A549 (cell line): ENCODE data around the gene PLCB1. TPM values are rescaled to one million over a fixed set of nuclear protein-coding genes. Genes with fewer than 3 reads are reported as not detected.

Experiments
- ATAC-seq, 2 experiments: fragments of 200-7000 bp in 1 of 2; fragments of >200 bp in 1 of 2; cut with Nextera tagmentation in 1 of 2; cut with Tn5 transposase in 1 of 2; 3 replicates each; pipeline versions ENCODE4 v1.8.0 to v1.9.1; 2018 to 2020; ENCODE audit warnings: mild to moderate bottlenecking in 1 of 2, moderate library complexity in 1 of 2
- CTCF ChIA-PET: fragments of 300-600 bp; sonication (Branson Sonifier 250); formaldehyde crosslinking; extraction: SDS; loops from one replicate; lab custom pipeline; 2021; ENCODE audit warnings: antibody characterized with exemption, inconsistent platforms; lab: Yijun Ruan, JAX
- POLR2A ChIA-PET: fragments of 350-600 bp; formaldehyde crosslinking; extraction: SDS; loops from one replicate; lab custom pipeline; 2021; ENCODE audit warnings: antibody characterized with exemption, inconsistent platforms; lab: Yijun Ruan, JAX
- DNase-seq, 2 experiments: peaks; one replicate each; pipeline versions ENCODE4 v3.0.0 to v3.0.0-alpha.2; 2011 to 2016; ENCODE audit warnings: low read depth in 1 of 2, low spot score in 1 of 2
- FAIRE-seq: peaks from 2 replicates; lab custom pipeline; 2011; peaks lifted over from hg19 to GRCh38; lab: Jason Lieb, UNC
- H3K27ac ChIP-seq, 2 experiments: fragments of >200 bp; sonication (Bioruptor Twin); formaldehyde crosslinking; 3 replicates each; pipeline ENCODE4 v1.5.1; 2016 to 2017
- H3K4me1 ChIP-seq: fragments of >200 bp; sonication (Bioruptor Twin); formaldehyde crosslinking; 3 replicates; pipeline ENCODE4 v1.6.1; 2016
- H3K4me2 ChIP-seq: fragments of >200 bp; sonication (Bioruptor Twin); formaldehyde crosslinking; 3 replicates; pipeline ENCODE4 v1.6.1; 2016
- H3K4me3 ChIP-seq: fragments of >200 bp; sonication (Bioruptor Twin); formaldehyde crosslinking; 3 replicates; pipeline ENCODE4 v1.5.1; 2016
- H3K9me3 ChIP-seq: fragments of >200 bp; sonication (Bioruptor Twin); formaldehyde crosslinking; 3 replicates; pipeline ENCODE4 v1.6.1; 2016
- CBX8 ChIP-seq: fragments of 200-600 bp; sonication (generic); IDR thresholded peaks from 2 replicates; pipeline ENCODE4 v1.6.1; 2016
- CEBPB ChIP-seq, 2 experiments: fragments of >200 bp in 1 of 2; sonication (Bioruptor Twin) in 1 of 2; formaldehyde crosslinking in 1 of 2; IDR thresholded peaks; 2 replicates each; pipeline ENCODE4 v1.6.1; 2012 to 2016
- EHMT2 ChIP-seq: fragments of 200-600 bp; sonication (generic); IDR thresholded peaks from 2 replicates; pipeline ENCODE4 v1.6.1; 2016; ENCODE audit warnings: antibody characterized with exemption, low read depth, mild to moderate bottlenecking, moderate library complexity
- GATA3 ChIP-seq: IDR thresholded peaks from 2 replicates; pipeline ENCODE4 v1.6.1; 2012; ENCODE audit warnings: borderline replicate concordance
- NR3C1 ChIP-seq: fragments of >200 bp; sonication (Bioruptor Twin); formaldehyde crosslinking; IDR thresholded peaks from 3 replicates; pipeline ENCODE4 v1.6.1; 2017
- RAD21 ChIP-seq, 2 experiments: fragments of >200 bp in 1 of 2; sonication (Bioruptor Twin) in 1 of 2; formaldehyde crosslinking in 1 of 2; IDR thresholded peaks in 1 of 2; conservative IDR thresholded peaks in 1 of 2; 2 replicates in 1 of 2; 3 replicates in 1 of 2; pipeline ENCODE4 v1.6.1; 2012 to 2018; ENCODE audit warnings: inconsistent platforms in 1 of 2
- RNF2 ChIP-seq: fragments of 200-600 bp; sonication (generic); IDR thresholded peaks from 2 replicates; pipeline ENCODE4 v1.6.1; 2016; ENCODE audit warnings: low read depth, mild to moderate bottlenecking, antibody characterized with exemption, moderate library complexity, borderline replicate concordance
- ZC3H11A ChIP-seq: fragments of 450-650 bp; IDR thresholded peaks from 2 replicates; pipeline ENCODE4 v1.6.1; 2014; ENCODE audit warnings: antibody characterized with exemption, mild to moderate bottlenecking
- ZFP36 ChIP-seq: fragments of 450-650 bp; IDR thresholded peaks from 2 replicates; pipeline ENCODE4 v1.6.1; 2014; ENCODE audit warnings: borderline replicate concordance; ENCODE audit not compliant: partially characterized antibody
- ZNF302 ChIP-seq: fragments of 250-450 bp; sonication (Bioruptor Pico); IDR thresholded peaks from 2 replicates; pipeline ENCODE4 v1.9.0; 2021; ENCODE audit warnings: inconsistent platforms, mild to moderate bottlenecking, moderate library complexity
- WGBS: methylation state at CpG from one replicate; pipeline ENCODE4 v1.1.6; 2017; ENCODE audit errors: missing lambda C conversion rate; 5-methylcytosine and 5-hydroxymethylcytosine counted together
- polyA plus RNA-seq, 4 experiments: library from polyadenylated mRNA; depleted of rRNA in 3 of 4; stranded (reverse); fragments of >200 nt; fragmentation: RNase III in 1 of 4; extraction: RNeasy Plus Mini Kit Qiagen cat#74134 plus additional on column Dnase treatment in 1 of 4; gene quantifications; 2 replicates in 3 of 4; 3 replicates in 1 of 4; pipeline ENCODE4 v1.2.3, GENCODE V29; 2011 to 2017
- TF ChIP-seq, protein P1 (sequence below): IDR thresholded peaks from 2 replicates; pipeline ENCODE4 v1.6.1; 2012
- TF ChIP-seq, protein P2 (sequence below): fragments of >200 bp; sonication (Bioruptor Twin); formaldehyde crosslinking; IDR thresholded peaks from 2 replicates; pipeline ENCODE4 v1.6.1; 2016
- TF ChIP-seq, protein P3 (sequence below): fragments of 450-650 bp; IDR thresholded peaks from 2 replicates; pipeline ENCODE4 v1.6.1; 2014; ENCODE audit warnings: antibody characterized with exemption
- TF ChIP-seq, protein P4 (sequence below): IDR thresholded peaks from 2 replicates; pipeline ENCODE4 v1.6.1; 2012; ENCODE audit warnings: low read depth, borderline replicate concordance
- TF ChIP-seq, protein P5 (sequence below): fragments of 200-600 bp; sonication (generic); IDR thresholded peaks from 2 replicates; pipeline ENCODE4 v1.6.1; 2016; ENCODE audit warnings: antibody characterized with exemption, mild to moderate bottlenecking, moderate library complexity

The PLCB1 gene
- polyA plus RNA-seq, 2 of the 4 experiments (the other 2 are of a cell fraction) = 0.97 to 6.3 TPM

DNA sequence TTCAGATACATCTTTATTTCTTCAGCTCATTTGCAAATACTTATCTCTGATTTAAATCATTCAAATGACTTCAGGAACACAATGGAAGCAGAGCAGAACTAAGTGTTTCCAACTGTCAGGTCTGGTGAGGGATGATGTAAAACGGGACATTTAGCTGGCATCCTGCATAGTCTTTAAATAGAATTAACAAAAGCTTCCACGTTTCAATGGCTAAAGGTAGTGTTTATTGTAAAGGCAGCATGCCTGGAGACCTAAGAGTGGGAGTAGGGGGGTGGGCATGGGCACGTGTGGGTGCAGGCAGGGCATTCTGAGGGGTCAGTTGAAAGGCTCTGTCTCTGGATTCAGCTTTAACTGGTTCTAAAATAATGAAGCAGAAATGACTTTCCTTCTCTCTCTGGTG is 174.9 kb downstream of the PLCB1 start:
- CTCF ChIA-PET = interaction anchor here (0.8 to 1.7 kb wide), 2 partner anchors 28 to 414 kb away, joined by 4 to 7 read pairs; no protein-coding TSS in a partner anchor
- ATAC-seq (no peak), DNase-seq (no peak), FAIRE-seq (no peak)
- TF ChIP-seq ZNF302 (CRISPR knock-in tag) = no peak
- TF ChIP-seq, protein P1, sequence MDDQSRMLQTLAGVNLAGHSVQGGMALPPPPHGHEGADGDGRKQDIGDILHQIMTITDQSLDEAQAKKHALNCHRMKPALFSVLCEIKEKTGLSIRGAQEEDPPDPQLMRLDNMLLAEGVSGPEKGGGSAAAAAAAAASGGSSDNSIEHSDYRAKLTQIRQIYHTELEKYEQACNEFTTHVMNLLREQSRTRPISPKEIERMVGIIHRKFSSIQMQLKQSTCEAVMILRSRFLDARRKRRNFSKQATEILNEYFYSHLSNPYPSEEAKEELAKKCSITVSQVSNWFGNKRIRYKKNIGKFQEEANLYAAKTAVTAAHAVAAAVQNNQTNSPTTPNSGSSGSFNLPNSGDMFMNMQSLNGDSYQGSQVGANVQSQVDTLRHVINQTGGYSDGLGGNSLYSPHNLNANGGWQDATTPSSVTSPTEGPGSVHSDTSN = no peak
- no peak for TF ChIP-seq NR3C1
- no peak for TF ChIP-seq CEBPB (IDR thresholded peaks at IDR 0.05)
- TF ChIP-seq ZFP36 = no peak
- no peak for TF ChIP-seq RAD21 (conservative IDR thresholded peaks at IDR 0.05 in 1 of 2, IDR thresholded peaks at IDR 0.05 in 1 of 2)
- Histone ChIP-seq H3K4me2 (no peak overlapping the region), H3K27ac (no peak overlapping the region), H3K9me3 (no peaks in the 10 kb centered on the region), H3K4me1 (no peaks in the 10 kb centered on the region), H3K4me3 (no peak overlapping the region)
- POLR2A ChIA-PET = no interaction called here
- WGBS = 3% methylated on average over 3 of the region's 3 CpGs

DNA sequence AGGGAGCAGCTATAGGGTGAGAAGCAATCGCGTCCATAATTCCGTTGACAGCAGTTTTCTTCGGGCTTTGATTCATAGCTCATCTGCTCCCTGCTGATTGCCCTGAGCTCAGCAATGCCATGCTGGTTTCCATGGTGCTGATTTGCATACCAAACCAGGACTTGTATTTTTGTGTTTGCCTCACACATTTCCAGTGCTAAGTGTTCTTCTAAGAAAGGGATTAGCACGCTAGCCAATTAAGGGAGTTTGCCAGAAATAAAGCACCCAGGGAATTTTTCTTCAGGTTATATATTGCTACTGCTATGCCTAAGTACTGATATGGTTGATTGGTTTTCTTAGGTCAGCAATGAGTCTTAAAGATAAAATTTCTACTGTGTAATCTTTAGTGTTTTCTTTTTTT is 177.6 kb downstream of the PLCB1 start:
- no peak for ATAC-seq
- no peaks in the 10 kb centered on the region for H3K9me3 ChIP-seq
- ChIA-PET POLR2A (no interaction called here), CTCF (interaction anchor here (0.6 kb wide), 1 partner anchor 50 kb away, joined by 3 read pairs; no protein-coding TSS in a partner anchor)
- FAIRE-seq = no peak
- H3K4me3 ChIP-seq = no peak overlapping the region
- H3K27ac ChIP-seq = no peak overlapping the region
- H3K4me1 ChIP-seq = no peaks in the 10 kb centered on the region
- 67% methylated on average over 5 of the region's 5 CpGs for WGBS
- no peak for TF ChIP-seq EHMT2
- TF ChIP-seq, protein P2, sequence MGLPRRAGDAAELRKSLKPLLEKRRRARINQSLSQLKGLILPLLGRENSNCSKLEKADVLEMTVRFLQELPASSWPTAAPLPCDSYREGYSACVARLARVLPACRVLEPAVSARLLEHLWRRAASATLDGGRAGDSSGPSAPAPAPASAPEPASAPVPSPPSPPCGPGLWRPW = no peak
- no peak for TF ChIP-seq RNF2
- TF ChIP-seq, protein P3, sequence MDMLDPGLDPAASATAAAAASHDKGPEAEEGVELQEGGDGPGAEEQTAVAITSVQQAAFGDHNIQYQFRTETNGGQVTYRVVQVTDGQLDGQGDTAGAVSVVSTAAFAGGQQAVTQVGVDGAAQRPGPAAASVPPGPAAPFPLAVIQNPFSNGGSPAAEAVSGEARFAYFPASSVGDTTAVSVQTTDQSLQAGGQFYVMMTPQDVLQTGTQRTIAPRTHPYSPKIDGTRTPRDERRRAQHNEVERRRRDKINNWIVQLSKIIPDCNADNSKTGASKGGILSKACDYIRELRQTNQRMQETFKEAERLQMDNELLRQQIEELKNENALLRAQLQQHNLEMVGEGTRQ = no peak
- no peak for TF ChIP-seq CBX8
- TF ChIP-seq, protein P4, sequence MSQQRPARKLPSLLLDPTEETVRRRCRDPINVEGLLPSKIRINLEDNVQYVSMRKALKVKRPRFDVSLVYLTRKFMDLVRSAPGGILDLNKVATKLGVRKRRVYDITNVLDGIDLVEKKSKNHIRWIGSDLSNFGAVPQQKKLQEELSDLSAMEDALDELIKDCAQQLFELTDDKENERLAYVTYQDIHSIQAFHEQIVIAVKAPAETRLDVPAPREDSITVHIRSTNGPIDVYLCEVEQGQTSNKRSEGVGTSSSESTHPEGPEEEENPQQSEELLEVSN = no peak
- DNase-seq = no peak
- H3K4me2 ChIP-seq = no peak overlapping the region

DNA sequence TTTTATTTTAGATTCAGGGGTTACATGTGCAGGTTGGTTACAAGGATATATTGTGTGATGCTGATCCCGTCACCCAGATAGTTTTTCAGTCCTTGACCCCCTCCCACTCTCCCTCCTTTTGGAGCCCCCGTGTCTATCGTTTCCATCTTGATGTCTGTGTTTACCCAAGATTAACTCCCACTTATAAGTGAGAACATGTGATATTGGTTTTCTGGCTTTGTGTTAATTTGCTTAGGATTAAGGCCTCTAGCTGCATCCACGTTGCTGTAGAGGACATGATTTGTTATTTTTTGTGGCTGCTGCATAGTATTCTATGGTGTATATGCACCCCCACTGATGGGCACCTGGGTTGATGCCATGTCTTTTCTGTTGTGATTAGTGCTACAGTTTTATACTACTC is 178.6 kb downstream of the PLCB1 start:
- H3K4me1 ChIP-seq = no peaks in the 10 kb centered on the region
- FAIRE-seq = no peak
- H3K4me2 ChIP-seq = no peak overlapping the region
- no peak for ATAC-seq
- CTCF ChIA-PET = no interaction called here
- TF ChIP-seq GATA3 (no peak), ZC3H11A (no peak)
- TF ChIP-seq, protein P5, sequence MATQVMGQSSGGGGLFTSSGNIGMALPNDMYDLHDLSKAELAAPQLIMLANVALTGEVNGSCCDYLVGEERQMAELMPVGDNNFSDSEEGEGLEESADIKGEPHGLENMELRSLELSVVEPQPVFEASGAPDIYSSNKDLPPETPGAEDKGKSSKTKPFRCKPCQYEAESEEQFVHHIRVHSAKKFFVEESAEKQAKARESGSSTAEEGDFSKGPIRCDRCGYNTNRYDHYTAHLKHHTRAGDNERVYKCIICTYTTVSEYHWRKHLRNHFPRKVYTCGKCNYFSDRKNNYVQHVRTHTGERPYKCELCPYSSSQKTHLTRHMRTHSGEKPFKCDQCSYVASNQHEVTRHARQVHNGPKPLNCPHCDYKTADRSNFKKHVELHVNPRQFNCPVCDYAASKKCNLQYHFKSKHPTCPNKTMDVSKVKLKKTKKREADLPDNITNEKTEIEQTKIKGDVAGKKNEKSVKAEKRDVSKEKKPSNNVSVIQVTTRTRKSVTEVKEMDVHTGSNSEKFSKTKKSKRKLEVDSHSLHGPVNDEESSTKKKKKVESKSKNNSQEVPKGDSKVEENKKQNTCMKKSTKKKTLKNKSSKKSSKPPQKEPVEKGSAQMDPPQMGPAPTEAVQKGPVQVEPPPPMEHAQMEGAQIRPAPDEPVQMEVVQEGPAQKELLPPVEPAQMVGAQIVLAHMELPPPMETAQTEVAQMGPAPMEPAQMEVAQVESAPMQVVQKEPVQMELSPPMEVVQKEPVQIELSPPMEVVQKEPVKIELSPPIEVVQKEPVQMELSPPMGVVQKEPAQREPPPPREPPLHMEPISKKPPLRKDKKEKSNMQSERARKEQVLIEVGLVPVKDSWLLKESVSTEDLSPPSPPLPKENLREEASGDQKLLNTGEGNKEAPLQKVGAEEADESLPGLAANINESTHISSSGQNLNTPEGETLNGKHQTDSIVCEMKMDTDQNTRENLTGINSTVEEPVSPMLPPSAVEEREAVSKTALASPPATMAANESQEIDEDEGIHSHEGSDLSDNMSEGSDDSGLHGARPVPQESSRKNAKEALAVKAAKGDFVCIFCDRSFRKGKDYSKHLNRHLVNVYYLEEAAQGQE = no peak
- no peak overlapping the region for H3K27ac ChIP-seq
- POLR2A ChIA-PET = no interaction called here
- no peak overlapping the region for H3K4me3 ChIP-seq
- WGBS = 9% methylated on average over 4 of the region's 4 CpGs
- DNase-seq = no peak
- H3K9me3 ChIP-seq = no peaks in the 10 kb centered on the region
